Measurements from ENCODE around the gene JADE1. TPM values are rescaled to one million over a fixed set of nuclear protein-coding genes. Genes with fewer than 3 reads are reported as not detected.
A peak's percentile ranks its signal among the peaks of the same experiment; 100 is the strongest.

Gene JADE1
- total RNA-seq, 1 experiment from 2014 or later = 16.4 TPM

GRCh38 chr4:128858879-128859671 is 49.6 kb downstream of the JADE1 start:
- Histone ChIP-seq H3K9me3 (no peaks in the 10 kb centered on the region), H3K27me3 (no peaks in the 10 kb centered on the region), H3K4me3 (no peak overlapping the region), H3K36me3 (peaks cover 40% of the 10 kb centered on the region)
- peak; percentile 55 for DNase-seq

GRCh38 chr4:128859887-128860677 is 50.6 kb downstream of the JADE1 start:
- Histone ChIP-seq H3K27me3 (no peaks in the 10 kb centered on the region), H3K9me3 (no peaks in the 10 kb centered on the region), H3K36me3 (peaks cover 45% of the 10 kb centered on the region), H3K4me3 (no peak overlapping the region)
- DNase-seq = no peak

DNA sequence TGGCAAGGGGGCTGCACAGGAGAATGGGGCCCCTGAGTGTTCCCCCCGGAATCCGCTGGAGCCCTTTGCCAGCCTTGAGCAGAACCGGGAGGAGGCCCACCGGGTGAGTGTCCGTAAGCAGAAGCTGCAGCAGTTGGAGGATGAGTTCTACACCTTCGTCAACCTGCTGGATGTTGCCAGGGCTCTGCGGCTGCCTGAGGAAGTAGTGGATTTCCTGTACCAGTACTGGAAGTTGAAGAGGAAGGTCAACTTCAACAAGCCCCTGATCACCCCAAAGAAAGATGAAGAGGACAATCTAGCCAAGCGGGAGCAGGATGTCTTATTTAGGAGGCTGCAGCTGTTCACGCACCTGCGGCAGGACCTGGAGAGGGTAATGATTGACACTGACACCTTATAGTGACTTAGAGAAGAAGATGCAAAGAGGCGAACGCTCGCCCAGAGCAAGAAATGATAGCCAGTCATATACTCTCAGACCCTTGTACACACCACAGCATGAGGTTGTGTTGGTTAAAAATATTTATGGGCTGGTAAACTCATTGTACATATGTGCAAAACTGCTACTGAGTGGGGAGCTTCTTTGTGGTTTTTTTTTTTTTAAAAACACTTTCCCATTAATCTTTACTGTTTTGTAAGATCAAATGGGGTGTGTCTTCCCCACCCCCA is 52.5 kb downstream of the JADE1 start:
- Histone ChIP-seq H3K27me3 (no peaks in the 10 kb centered on the region), H3K9me3 (no peaks in the 10 kb centered on the region), H3K4me3 (no peak overlapping the region), H3K36me3 (peaks cover 50% of the 10 kb centered on the region)
- DNase-seq = no peak

DNA sequence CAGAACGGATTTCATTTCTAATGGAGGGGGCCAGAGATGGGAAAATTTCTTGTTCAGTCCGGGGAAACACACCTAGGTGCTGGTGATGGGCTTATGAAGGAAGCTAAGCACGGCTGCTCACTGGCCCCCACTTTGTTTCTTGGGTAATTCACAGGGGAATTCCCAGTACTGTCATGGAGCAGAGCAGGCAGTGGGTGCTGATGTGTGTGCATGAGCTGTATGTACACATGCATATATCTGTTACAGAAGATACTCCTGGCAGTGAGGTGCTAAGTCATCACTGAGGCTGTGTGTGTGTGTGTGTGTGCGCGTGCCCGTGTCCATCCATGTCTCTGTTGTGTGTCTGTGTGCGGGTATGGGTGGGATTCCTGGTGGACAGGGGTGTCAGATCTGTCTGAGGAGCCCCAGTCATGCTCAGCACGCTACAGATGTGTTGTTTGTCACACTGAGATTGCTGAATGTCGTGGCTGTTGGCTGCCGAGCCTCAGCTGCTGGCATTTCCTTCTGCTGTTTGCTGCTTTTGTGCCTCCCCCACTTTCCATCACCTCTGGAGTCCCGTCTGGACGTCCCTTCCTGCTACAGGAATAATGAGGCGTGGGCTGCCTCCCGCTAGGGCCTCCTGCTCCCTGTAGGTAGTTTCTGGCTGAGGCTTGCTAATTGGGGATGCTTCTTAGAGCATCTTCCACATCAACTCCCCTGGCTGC is 53.3 kb downstream of the JADE1 start:
- Histone ChIP-seq H3K36me3 (peaks cover 52% of the 10 kb centered on the region), H3K27me3 (no peaks in the 10 kb centered on the region), H3K9me3 (no peaks in the 10 kb centered on the region), H3K4me3 (no peak overlapping the region)
- no peak for DNase-seq

DNA sequence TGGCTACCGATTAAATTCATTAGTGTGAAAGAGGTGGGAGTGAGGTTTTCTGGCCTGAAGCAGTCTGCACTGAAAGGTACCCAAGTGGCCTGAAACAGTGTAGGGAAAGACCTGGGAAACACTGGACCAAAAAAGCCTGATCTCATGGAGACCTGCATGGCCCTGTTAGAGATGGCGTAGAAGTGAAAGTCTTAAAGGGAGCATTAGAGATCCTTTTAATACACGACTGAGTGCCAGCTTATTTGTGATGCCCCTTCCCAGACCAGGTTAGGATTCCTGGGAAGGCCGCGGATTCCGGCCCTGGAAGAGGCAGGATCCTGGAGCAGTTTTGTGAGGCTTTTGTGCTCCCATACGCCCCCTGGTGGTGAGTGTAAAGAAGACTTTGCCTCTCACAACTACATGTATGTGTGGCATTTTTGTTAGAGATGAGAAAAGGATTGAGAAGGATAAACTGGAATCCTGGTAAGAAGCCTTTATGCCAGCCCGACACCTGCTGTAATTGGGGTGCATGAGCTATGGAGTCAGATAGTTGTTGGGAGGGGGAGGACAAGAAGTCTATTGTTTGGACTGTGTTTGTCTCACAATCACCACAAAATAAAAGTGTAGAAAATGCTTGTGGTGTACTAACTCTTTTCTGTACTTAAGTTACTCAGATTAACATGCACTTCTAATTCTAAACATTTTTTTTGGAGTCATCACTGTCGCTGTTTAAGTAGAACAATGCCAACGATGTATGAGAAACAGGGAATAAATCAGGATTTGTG is 54.0 kb downstream of the JADE1 start:
- Histone ChIP-seq H3K9me3 (no peaks in the 10 kb centered on the region), H3K27me3 (no peaks in the 10 kb centered on the region), H3K4me3 (no peak overlapping the region), H3K36me3 (peaks cover 54% of the 10 kb centered on the region)
- peak; percentile 49 for DNase-seq

- no peak overlapping the region for H3K4me3 ChIP-seq
- no peak for DNase-seq
- peaks cover 53% of the 10 kb centered on the region for H3K36me3 ChIP-seq
- H3K9me3 ChIP-seq = no peaks in the 10 kb centered on the region
- H3K27me3 ChIP-seq = no peaks in the 10 kb centered on the region
These were observed 55.6 kb downstream of the JADE1 start for GRCh38 chr4:128865132-128865531.

DNA sequence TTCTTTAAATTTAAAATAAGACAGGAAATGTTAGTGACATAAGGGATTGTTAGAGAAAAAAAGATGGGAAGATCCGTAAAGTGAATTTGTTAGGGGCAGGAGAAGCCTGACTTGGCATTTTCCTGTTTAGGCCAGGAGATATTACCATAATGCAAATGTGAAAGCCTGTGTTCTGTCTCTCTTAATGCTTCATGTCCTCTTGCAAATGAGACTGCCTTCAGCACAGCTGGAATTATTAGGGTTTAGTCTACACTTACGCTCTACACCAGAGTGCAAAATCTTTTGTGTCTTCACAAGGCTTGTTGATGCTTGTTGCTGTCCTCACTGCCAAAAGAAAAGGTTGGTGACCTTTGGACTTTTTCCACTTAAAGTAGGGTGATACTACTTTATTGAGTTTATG is 56.8 kb downstream of the JADE1 start:
- no peak for DNase-seq
- H3K27me3 ChIP-seq = no peaks in the 10 kb centered on the region
- H3K36me3 ChIP-seq = peaks cover 52% of the 10 kb centered on the region
- H3K9me3 ChIP-seq = no peaks in the 10 kb centered on the region
- H3K4me3 ChIP-seq = no peak overlapping the region

GRCh38 chr4:128866691-128867090 is 57.2 kb downstream of the JADE1 start:
- Histone ChIP-seq H3K36me3 (peaks cover 52% of the 10 kb centered on the region), H3K4me3 (no peak overlapping the region), H3K27me3 (no peaks in the 10 kb centered on the region), H3K9me3 (no peaks in the 10 kb centered on the region)
- no peak for DNase-seq

DNA sequence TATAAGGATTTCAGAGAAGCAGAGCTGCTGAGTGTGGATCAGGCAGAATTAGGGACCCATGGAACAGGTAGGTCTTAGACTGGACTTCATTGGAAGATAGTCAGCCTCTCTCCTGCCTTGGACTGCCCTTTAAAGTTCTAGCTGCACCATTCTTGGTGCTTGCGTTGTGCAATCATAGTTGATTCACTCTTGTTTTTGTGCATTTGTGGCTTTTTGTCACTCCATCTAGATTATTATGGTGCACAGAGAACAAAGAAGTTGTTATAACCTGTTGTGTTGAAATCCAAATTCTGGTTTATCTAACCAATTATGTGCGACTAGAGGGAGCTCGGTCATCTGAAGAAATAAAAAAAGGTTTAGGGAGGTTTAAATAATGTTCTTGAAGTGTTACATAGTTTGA is 59.3 kb downstream of the JADE1 start:
- H3K27me3 ChIP-seq = no peaks in the 10 kb centered on the region

DNA sequence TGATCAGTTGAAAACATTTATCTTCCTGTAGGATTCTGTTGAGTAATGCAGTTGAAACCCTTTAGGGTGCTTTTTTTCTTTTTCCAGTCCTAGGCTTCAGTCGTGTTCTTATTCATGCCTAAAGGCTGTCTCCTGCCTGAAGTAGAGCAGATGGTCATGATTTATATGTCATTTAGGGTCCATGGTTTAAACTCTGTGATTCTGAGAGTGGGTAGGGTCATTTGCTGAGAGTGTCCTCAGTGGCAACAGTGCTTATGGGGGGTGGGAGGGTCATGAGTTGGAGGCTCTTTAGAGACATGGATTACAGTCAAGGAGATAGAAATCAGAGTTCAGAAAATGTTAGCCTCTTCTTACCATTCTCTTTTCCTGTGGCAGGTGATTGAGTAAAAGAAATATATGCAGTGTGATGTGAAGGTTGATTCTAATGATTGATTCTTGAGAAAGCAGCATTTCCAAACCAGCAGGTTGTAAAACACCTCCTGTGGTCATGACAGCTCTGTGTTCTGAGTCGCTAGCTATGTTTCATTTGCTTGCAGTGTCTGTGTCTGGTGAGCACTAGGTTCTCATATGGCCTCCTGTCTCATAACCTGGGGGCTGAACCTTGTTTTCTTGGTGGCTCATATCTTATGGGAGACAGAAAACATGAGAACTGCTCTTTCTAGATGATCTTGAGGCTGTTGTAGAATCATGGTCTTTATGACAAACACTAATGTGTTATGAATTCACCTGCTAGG is 60.4 kb downstream of the JADE1 start:
- no peak overlapping the region for H3K4me3 ChIP-seq
- no peak for DNase-seq
- peaks cover 50% of the 10 kb centered on the region for H3K36me3 ChIP-seq
- no peaks in the 10 kb centered on the region for H3K27me3 ChIP-seq
- no peaks in the 10 kb centered on the region for H3K9me3 ChIP-seq

More for the DNA sequence above, 59.3 kb downstream of the JADE1 start:
- DNase-seq = no peak
- Histone ChIP-seq H3K4me3 (no peak overlapping the region), H3K9me3 (no peaks in the 10 kb centered on the region), H3K36me3 (peaks cover 57% of the 10 kb centered on the region)

- DNase-seq = no peak
- no peak overlapping the region for H3K4me3 ChIP-seq
- no peaks in the 10 kb centered on the region for H3K27me3 ChIP-seq
- H3K36me3 ChIP-seq = peaks cover 41% of the 10 kb centered on the region
- H3K9me3 ChIP-seq = no peaks in the 10 kb centered on the region
These were observed 62.4 kb downstream of the JADE1 start for GRCh38 chr4:128871948-128872347.

DNA sequence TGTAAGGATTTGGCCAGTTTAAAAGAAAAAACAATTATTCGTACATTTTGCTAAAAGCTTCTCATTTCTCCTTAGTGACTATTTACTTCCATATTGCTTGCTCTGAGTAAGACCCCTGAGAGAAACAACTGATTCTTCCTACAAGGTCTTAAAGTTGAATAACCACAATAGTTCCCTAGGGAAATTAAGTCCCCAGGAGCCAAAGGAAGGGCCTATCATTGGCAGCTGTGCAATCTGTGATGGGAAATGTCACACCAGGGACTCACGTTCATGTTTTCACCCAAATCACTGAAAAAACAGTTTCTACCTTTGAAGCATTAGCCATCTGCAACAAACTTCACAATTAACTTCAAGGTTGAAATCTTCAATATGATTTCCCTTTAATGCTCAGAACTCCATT is 66.7 kb downstream of the JADE1 start:
- Histone ChIP-seq H3K27me3 (no peaks in the 10 kb centered on the region), H3K36me3 (peaks cover 20% of the 10 kb centered on the region), H3K9me3 (no peaks in the 10 kb centered on the region), H3K4me3 (no peak overlapping the region)
- no peak for DNase-seq

- Histone ChIP-seq H3K36me3 (peaks cover 7% of the 10 kb centered on the region), H3K27me3 (no peaks in the 10 kb centered on the region), H3K9me3 (no peaks in the 10 kb centered on the region), H3K4me3 (no peak overlapping the region)
- DNase-seq = no peak
These were observed 68.4 kb downstream of the JADE1 start for GRCh38 chr4:128877934-128878333.

- Histone ChIP-seq H3K27me3 (no peaks in the 10 kb centered on the region), H3K9me3 (no peaks in the 10 kb centered on the region), H3K4me3 (no peak overlapping the region), H3K36me3 (no peaks in the 10 kb centered on the region)
- no peak for DNase-seq
These were observed 69.8 kb downstream of the JADE1 start for GRCh38 chr4:128879283-128879682.

GRCh38 chr4:128879971-128880370 is 70.5 kb downstream of the JADE1 start:
- Histone ChIP-seq H3K36me3 (no peaks in the 10 kb centered on the region), H3K4me3 (no peak overlapping the region), H3K9me3 (no peaks in the 10 kb centered on the region), H3K27me3 (no peaks in the 10 kb centered on the region)
- DNase-seq = no peak

DNA sequence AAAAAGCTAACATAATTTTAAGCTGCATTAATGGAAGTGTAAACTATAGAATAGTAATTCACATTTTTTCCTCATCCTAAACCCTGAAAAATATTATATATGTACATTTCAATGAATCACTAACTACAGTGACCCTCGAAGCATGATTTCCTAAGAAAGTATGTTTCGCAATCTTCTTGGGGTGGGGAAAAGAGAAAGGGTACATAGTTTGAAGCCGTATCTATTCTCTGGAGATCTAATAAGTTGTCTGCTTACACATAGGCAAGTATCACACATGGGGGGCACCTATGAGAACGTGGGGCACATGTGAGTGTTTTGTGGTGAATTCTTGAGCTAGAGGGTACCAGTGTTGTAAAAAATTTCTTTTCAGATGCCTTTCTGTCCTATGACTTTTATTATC is 71.2 kb downstream of the JADE1 start:
- Histone ChIP-seq H3K4me3 (no peak overlapping the region), H3K36me3 (no peaks in the 10 kb centered on the region), H3K27me3 (no peaks in the 10 kb centered on the region), H3K9me3 (no peaks in the 10 kb centered on the region)
- DNase-seq = no peak

Measured in MG63 (cell line).